ENCODE measurements around the gene ZFC3H1.

The ZFC3H1 gene

GRCh38 chr12:71662849-71663560 lies 643 bp downstream of the ZFC3H1 start:
- Histone ChIP-seq H3K79me2 (ENCODE audit: insufficient read depth, low read length) (peaks cover 60% of the 10 kb centered on the region), H4K20me1 (ENCODE audit: low read depth, low read length) (peaks cover 12% of the 10 kb centered on the region), H3K36me3 (ENCODE audit: low read length) (peaks cover 19% of the 10 kb centered on the region), H3K27ac (ENCODE audit: low read depth, low read length) (peak overlapping the region; percentile 97), H3K4me2 (ENCODE audit: low read depth, low read length, poor library complexity, severe bottlenecking) (peak overlapping the region; percentile 96), H2AFZ (ENCODE audit: low read depth, low read length, severe bottlenecking) (peak overlapping the region; percentile 44), H3K9me3 (ENCODE audit: insufficient read depth, low read length) (no peaks in the 10 kb centered on the region), H3K9me2 (replicated peaks; ENCODE audit: insufficient read depth, low read length) (no peaks in the 10 kb centered on the region), H3K9ac (ENCODE audit: low read length) (peak overlapping the region; percentile 75), H3F3A (ENCODE audit: insufficient read depth) (peaks cover 11% of the 10 kb centered on the region), H3K27me3 (ENCODE audit: low read length) (no peaks in the 10 kb centered on the region), H3K4me3 (ENCODE audit: insufficient read depth, low read length, poor library complexity, severe bottlenecking) (peak overlapping the region; percentile 89)
- TF ChIP-seq CTCF (IDR thresholded peaks at IDR 0.05; ENCODE audit: insufficient read depth, low read length, poor library complexity, severe bottlenecking) = no peak
- no peak for TF ChIP-seq EZH2phosphoT487 (conservative IDR thresholded peaks at IDR 0.05; ENCODE audit: low read length)

- Histone ChIP-seq H3K9me2 (replicated peaks; ENCODE audit: insufficient read depth, low read length) (no peaks in the 10 kb centered on the region), H3K9ac (ENCODE audit: low read length) (peak overlapping the region; percentile 75), H3K27ac (ENCODE audit: low read depth, low read length) (no peak overlapping the region), H2AFZ (ENCODE audit: low read depth, low read length, severe bottlenecking) (no peak overlapping the region), H3K79me2 (ENCODE audit: insufficient read depth, low read length) (peaks cover 61% of the 10 kb centered on the region), H3K9me3 (ENCODE audit: insufficient read depth, low read length) (no peaks in the 10 kb centered on the region), H3K27me3 (ENCODE audit: low read length) (no peaks in the 10 kb centered on the region), H3F3A (ENCODE audit: insufficient read depth) (peaks cover 14% of the 10 kb centered on the region), H4K20me1 (ENCODE audit: low read depth, low read length) (peaks cover 12% of the 10 kb centered on the region), H3K4me2 (ENCODE audit: low read depth, low read length, poor library complexity, severe bottlenecking) (peak overlapping the region; percentile 96), H3K36me3 (ENCODE audit: low read length) (peaks cover 26% of the 10 kb centered on the region), H3K4me3 (ENCODE audit: insufficient read depth, low read length, poor library complexity, severe bottlenecking) (peak overlapping the region; percentile 89)
- no peak for TF ChIP-seq EZH2phosphoT487 (conservative IDR thresholded peaks at IDR 0.05; ENCODE audit: low read length)
- no peak for TF ChIP-seq CTCF (IDR thresholded peaks at IDR 0.05; ENCODE audit: insufficient read depth, low read length, poor library complexity, severe bottlenecking)
These were observed 1.6 kb downstream of the ZFC3H1 start for GRCh38 chr12:71661977-71662530.

GRCh38 chr12:71656740-71657139 lies 6.9 kb downstream of the ZFC3H1 start:
- H3K9ac ChIP-seq (ENCODE audit: low read length) = no peak overlapping the region

More at GRCh38 chr12:71656740-71657139, 6.9 kb downstream of the ZFC3H1 start:
- no peaks in the 10 kb centered on the region for H3K9me3 ChIP-seq (ENCODE audit: insufficient read depth, low read length)
- H3K9me2 ChIP-seq (replicated peaks; ENCODE audit: insufficient read depth, low read length) = no peaks in the 10 kb centered on the region
- TF ChIP-seq CTCF (IDR thresholded peaks at IDR 0.05; ENCODE audit: insufficient read depth, low read length, poor library complexity, severe bottlenecking) (no peak), EZH2phosphoT487 (conservative IDR thresholded peaks at IDR 0.05; ENCODE audit: low read length) (no peak)
- H3K27ac ChIP-seq (ENCODE audit: low read depth, low read length) = no peak overlapping the region
- no peak overlapping the region for H3K4me2 ChIP-seq (ENCODE audit: low read depth, low read length, poor library complexity, severe bottlenecking)
- H3F3A ChIP-seq (ENCODE audit: insufficient read depth) = peaks cover 5% of the 10 kb centered on the region; the same call in 1 of the 2 replicates
- peaks cover 3% of the 10 kb centered on the region for H4K20me1 ChIP-seq (ENCODE audit: low read depth, low read length)
- H3K79me2 ChIP-seq (ENCODE audit: insufficient read depth, low read length) = peaks cover 69% of the 10 kb centered on the region
- H3K27me3 ChIP-seq (ENCODE audit: low read length) = no peaks in the 10 kb centered on the region
- H3K4me3 ChIP-seq (ENCODE audit: insufficient read depth, low read length, poor library complexity, severe bottlenecking) = no peak overlapping the region
- no peak overlapping the region for H2AFZ ChIP-seq (ENCODE audit: low read depth, low read length, severe bottlenecking)
- peaks cover 78% of the 10 kb centered on the region for H3K36me3 ChIP-seq (ENCODE audit: low read length)
